GM12892 (cell line): ENCODE data around the gene RRP36.

Source experiments
- DNase-seq: peaks from one replicate; pipeline ENCODE4 v3.0.0; 2011; ENCODE audit not compliant: insufficient read length
- FAIRE-seq: peaks from 2 replicates; lab custom pipeline; 2011; peaks lifted over from hg19 to GRCh38; lab: Jason Lieb, UNC
- POLR2A ChIP-seq: IDR thresholded peaks from 2 replicates; pipeline ENCODE4 v1.6.1; 2011; ENCODE audit warnings: low read depth, low read length, control low read depth
- POLR2AphosphoS5 ChIP-seq: IDR thresholded peaks from 2 replicates; pipeline ENCODE4 v1.6.1; 2011; ENCODE audit warnings: low read depth, low read length, control low read depth
- TAF1 ChIP-seq: IDR thresholded peaks from 2 replicates; pipeline ENCODE4 v1.6.1; 2011; ENCODE audit warnings: low read depth, mild to moderate bottlenecking, control low read depth, low read length, borderline replicate concordance

The RRP36 gene

GRCh38 chr6:43077981-43078511, 56.6 kb downstream of the RRP36 start:
- FAIRE-seq, result no peak

DNA sequence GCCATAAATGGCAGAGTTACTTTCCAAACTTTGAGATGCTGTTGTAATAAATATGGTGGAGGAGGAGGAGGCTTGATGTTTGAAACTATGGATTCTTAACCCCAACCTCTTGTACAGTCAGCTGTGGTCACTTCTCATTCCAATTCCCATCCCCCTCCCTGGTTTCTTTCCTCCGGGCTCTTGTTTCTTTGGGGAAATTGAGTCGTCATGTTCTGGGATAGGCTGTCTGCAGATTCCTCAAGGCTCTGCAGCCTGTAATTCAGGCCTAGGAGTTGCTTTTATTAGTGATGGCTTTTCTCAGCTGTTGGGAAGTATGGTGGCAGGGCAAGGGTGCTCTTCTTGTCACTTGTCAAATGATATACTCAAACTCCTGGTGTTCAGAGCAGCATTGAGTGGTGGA, 57.3 kb downstream of the RRP36 start:
- FAIRE-seq (no peak), DNase-seq (no peak)
- no peak for TF ChIP-seq POLR2AphosphoS5
- TF ChIP-seq TAF1, result no peak
- TF ChIP-seq POLR2A, result no peak

More at GRCh38 chr6:43077981-43078511, 56.6 kb downstream of the RRP36 start:
- TF ChIP-seq POLR2A (no peak), POLR2AphosphoS5 (no peak), TAF1 (no peak)
- DNase-seq, result no peak
